Measurements from ENCODE around the gene JPT2.

- TF ChIP-seq CTCF (conservative IDR thresholded peaks at IDR 0.05; ENCODE audit: low read depth in 2 of 2) (no peak), ZNF114 (CRISPR knock-in tag; IDR thresholded peaks at IDR 0.05) (no peak), EZH2 (IDR thresholded peaks at IDR 0.05; ENCODE audit: low read depth, unreplicated experiment) (no peak), REST (IDR thresholded peaks at IDR 0.05; ENCODE audit: unreplicated experiment) (no peak), POLR2AphosphoS5 (IDR thresholded peaks at IDR 0.05; ENCODE audit: low read depth) (no peak), EZH2phosphoT487 (IDR thresholded peaks at IDR 0.05; ENCODE audit: unreplicated experiment) (no peak), NANOG (IDR thresholded peaks at IDR 0.05; ENCODE audit: borderline replicate concordance) (no peak), ETS1 (IDR thresholded peaks at IDR 0.05) (no peak), CREB1 (CRISPR knock-in tag; IDR thresholded peaks at IDR 0.05; ENCODE audit: low read depth) (no peak), ZNF331 (CRISPR knock-in tag; IDR thresholded peaks at IDR 0.05; ENCODE audit: low read depth) (no peak), JUNB (IDR thresholded peaks at IDR 0.05; ENCODE audit: unreplicated experiment) (no peak), STAT1 (IDR thresholded peaks at IDR 0.05; ENCODE audit: unreplicated experiment) (no peak), ZNF462 (CRISPR knock-in tag; IDR thresholded peaks at IDR 0.05) (no peak)
Measured at GRCh38 chr16:1689853-1690252, 11.8 kb downstream of the JPT2 start.
